NAMALWA (cell line): ENCODE results near the gene KIF3B.
"Not testable (repeated sequence)": the region's sequence is repeated elsewhere in the genome, so short reads cannot be mapped to it uniquely, and the experiment has no call there.

ENCODE experiments used
- DNase-seq: peaks from one replicate; pipeline ENCODE4 v3.0.0-alpha.2; 2015; ENCODE audit warnings: low spot score

The KIF3B gene

GRCh38 chr20:32248043-32248442, 29.4 kb upstream of the KIF3B start:
- DNase-seq, result no peak

DNA sequence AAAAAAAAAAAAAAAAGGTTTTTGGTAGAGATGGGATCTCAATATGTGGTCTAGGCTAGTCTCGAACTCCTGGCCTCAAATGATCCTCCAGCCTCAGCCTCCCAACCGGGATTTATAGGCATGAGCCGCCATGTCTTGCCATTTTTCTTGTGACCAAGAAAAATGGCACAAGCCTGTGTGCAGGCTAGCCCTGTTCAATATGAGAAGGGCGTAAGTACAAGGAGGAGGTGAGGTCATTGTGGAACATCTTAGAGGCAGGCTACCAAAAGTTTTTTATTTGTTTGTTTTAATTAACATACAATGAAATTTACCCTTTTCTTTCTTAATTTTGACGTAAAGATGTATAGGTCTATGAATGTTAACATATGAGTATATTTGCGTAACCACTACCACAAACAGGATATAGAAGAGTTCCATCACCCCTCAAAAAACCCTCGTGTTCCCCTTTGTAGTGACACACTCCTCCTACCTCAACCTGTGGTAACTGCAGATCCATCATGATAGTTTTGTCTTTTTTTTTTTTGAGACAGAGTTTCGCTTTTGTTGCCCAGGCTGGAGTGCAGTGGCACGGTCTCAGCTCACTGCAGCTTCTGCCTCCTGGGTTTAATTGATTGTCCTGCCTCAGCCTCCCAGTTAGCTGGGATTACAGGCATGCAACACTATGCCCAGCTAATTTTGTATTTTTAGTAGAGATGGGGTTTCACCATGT, 28.3 kb upstream of the KIF3B start:
- no peak for DNase-seq

- DNase-seq, result no peak
These were observed 26.0 kb upstream of the KIF3B start for GRCh38 chr20:32251470-32251869.

GRCh38 chr20:32252189-32252588, 25.3 kb upstream of the KIF3B start:
- DNase-seq, result no peak

- not testable (repeated sequence) for DNase-seq
These were observed 16.5 kb upstream of the KIF3B start for GRCh38 chr20:32260973-32261372.

GRCh38 chr20:32261644-32262043, 15.8 kb upstream of the KIF3B start:
- no peak for DNase-seq

GRCh38 chr20:32263398-32263954, 14.0 kb upstream of the KIF3B start:
- DNase-seq, result no peak

DNA sequence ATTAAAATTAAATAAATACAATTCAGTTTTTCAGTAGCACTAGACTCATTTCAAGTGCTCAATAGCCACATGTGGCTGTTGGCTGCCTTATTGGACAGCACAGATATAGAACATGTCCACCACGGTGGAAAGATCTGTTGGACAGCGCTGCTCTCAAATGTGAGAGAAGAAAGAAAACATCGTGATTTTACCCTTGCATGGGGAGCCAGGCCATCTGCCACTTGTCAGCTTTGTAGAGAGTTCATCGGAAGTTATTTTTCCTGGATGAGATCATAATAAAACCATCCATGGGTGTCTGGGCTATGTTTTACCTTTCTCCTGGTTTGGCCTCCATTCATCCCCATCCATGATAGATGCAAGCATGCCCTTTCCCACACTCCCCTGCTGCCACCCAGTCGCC, 5.8 kb upstream of the KIF3B start:
- no peak for DNase-seq

DNA sequence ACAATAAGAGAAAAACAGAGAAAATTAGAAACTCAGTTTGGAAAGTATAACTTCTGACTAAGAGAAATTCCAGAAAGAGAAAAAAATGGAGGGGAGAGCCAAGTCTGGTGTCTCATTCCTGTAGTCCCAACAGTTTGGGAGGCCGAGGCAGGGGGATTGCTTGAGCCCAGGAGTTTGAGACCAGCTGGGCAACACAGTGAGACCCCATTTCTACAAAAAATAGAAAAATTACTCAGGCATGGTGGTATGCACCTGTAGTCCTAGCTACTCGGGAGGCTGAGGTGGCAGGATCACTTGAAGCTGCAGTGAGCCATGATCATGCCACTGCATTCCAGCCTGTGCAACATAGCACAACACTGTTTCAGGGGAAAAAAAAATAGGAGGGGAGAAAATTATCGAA, 3.1 kb upstream of the KIF3B start:
- no peak for DNase-seq

GRCh38 chr20:32275163-32275562, 2.3 kb upstream of the KIF3B start:
- not testable (repeated sequence) for DNase-seq

DNA sequence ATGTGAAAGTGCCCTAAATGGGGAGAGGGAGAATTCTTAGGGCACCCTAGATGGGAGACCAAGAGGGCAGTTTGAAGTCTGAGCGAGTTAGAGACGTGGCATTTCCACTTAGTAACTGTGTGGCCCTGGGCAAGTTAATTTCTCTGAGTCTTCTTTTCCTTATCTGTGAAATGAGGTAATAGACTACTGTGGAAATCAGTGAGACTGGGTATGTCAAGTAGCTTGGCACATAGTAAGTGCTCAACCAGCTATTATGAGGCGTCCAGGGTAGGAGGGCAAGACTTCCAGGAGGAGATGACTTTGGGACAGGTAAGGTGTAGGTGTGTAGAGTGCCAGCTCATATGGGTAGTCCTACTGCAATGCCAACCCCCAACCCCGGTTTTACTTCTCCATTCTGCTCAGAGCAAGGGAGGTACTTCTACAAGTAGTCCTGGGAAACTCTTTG, 770 bp downstream of the KIF3B start:
- DNase-seq, result peak; percentile 54

DNA sequence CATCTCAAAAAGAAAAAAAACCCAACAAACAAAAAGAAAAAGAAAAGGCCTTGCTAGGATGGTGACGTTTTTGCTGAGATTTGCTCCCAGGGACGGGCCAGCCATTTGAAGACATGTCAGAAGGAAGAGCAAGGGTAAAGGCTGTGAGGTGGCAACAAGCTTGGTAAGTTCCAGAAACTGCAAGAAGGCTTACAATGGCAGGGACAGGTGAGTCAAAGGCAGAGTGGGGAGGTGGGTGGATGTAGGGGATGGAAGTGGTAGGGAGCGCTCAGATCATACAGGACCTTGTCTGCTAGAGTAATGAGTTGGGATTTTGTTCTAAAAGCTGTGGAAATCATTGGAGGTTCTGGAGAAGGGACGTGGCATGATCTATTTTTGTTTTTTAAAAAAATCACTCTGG, 4.3 kb downstream of the KIF3B start:
- DNase-seq, result no peak

- peak; percentile 17 for DNase-seq
These were observed 5.0 kb downstream of the KIF3B start for GRCh38 chr20:32282461-32282860.

GRCh38 chr20:32285082-32285620, 7.7 kb downstream of the KIF3B start:
- peak; percentile 33 for DNase-seq

GRCh38 chr20:32285621-32286371, 8.3 kb downstream of the KIF3B start:
- peak; percentile 90 for DNase-seq

DNA sequence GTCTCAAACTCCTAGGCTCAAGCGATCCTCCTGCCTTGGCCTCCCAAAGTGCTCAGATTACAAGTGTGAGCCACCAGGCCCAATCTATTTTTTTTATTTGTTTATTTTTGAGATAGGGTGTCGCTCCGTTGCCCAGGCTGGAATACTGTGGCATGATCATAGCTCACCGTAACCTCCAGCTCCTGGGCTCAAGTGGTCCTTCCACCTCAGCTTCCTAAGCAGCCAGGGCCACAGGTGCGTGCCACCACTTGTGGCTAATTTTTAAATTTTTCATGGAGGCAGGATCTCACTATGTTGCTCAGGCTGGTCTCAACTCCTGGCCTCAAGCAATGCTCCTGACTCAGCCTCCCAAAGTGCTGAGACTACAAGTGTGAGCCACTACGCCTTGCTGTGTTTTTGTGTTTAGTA, 9.8 kb downstream of the KIF3B start:
- no peak for DNase-seq

DNA sequence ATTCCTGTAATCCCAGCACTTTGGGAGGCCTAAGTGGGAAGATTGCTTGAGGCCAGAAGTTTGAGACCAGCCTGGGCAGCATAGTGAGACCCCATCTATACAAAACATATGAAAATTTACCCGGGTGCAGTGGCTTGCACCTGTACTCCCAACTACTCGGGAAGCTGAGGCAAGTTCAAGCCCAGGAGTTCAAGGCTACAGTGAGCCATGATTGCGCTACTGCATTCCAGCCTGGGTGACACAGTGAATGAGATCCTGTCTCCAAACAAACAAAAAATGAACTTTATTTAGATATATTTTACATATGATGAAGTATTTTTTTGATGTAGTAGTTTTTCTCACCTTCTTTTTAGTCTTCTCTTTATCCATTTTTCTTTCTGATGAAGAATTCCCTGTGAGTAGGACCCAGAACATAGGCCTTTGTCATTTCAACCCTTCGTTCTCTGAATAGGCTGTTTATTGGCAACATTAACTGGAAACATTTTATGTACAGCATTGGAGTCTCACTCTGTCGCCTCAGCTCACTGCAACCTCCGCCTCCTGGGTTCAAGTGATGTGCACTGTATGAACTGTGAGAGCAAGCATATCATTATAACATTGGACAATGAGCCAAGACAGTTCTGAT, 10.9 kb downstream of the KIF3B start:
- DNase-seq, result no peak

DNA sequence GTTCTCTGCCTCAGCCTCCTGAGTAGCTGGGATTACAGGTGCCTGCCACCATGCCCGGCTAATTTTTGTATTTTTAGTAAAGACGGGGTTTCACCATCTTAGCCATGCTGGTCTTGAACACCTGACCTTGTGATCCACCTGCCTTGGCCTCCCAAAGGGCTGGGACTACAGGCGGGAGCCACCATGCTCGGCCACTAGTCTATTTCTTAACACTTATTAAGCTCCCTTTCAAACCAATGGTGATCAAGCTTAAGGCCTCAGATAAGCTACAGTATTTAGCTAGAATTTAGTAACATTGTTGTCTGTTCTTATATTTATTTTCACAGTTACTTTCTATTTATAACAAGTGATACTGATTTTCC, 11.8 kb downstream of the KIF3B start:
- not testable (repeated sequence) for DNase-seq

DNA sequence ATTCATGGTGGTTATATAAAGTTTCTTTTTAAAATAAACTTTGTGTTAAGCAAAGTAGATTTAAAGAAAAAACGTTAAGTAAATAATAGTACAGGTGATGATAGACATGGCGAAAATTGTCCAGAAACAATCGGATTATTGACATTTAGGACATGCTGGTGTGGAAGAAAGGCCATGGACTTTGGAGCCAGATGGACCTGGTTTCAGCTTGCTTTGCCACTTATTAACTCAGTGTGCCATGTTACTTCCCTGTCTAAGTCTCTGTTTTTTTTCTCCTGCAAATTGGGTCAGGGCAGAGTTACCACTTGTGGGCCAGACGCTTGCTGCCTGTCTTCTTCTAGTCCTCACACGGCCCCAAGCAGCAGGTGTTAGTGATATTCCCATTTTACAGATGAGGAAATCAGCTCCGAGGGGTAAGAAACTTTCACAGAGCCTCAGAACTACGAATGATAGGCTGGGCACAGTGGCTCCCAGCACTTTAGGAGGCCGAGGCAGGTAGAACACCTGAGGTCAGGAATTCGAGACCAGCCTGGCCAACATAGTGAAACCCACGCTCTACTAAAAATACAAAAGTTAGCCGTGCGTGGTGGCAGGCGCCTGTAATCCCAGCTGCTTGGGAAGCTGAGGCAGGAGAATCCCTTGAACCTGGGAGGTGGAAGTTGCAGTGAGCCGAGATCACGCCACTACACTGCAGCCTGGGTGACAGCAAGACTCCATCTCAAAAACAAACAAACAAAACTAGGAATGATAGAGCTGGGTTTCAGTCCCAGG, 12.4 kb downstream of the KIF3B start:
- DNase-seq, result no peak

DNA sequence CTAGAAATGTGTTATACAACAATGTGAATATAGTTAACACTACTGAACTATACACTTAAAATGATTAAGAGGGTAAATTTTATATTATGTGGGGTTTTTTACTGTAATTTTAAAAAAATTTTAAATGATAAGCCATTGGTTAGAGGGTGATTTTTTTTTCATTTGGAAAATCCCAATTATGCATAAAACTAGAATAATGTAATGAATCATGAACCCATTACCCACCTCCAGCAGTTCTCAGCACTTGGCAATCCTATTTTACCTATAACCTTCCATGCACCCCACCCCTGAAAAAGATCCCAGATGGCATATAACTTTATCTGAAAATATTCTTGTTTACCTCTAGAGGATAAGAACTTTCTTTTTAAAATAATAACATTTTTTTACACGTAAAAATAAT, 13.7 kb downstream of the KIF3B start:
- DNase-seq, result no peak

GRCh38 chr20:32292548-32292947, 15.1 kb downstream of the KIF3B start:
- no peak for DNase-seq

DNA sequence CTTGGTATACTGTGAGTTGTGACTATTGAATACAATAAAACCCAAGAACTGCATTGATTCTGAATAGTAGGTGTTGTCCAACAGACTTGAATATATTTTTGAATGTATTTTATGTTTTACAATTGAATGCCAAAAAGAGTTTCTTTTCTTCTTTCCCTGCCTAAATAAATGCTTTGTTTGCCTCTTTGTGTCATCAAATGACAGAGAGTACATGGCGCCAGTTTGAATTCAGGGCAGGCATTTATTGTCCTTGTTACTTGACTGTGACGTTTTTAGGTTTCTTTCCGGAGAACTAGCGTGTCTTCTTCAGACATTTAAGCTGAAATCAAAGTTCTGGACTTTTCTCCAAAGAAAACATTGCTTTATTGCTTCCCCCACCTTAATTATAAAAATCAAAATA, 16.6 kb downstream of the KIF3B start:
- DNase-seq, result no peak
